GM23248 (cell line): Measurements from ENCODE around the gene MAG. TPM values are rescaled to one million over a fixed set of nuclear protein-coding genes. Genes with fewer than 3 reads are reported as not detected.

Experiments
- DNase-seq: peaks from one replicate; pipeline ENCODE4 v3.0.0-alpha.2; 2015
- H2AFZ ChIP-seq: fragments of 200-600 bp; sonication (generic); 2 replicates; pipeline ENCODE4 v1.6.1; 2016; ENCODE audit warnings: antibody characterized with exemption
- H3F3A ChIP-seq: fragments of 200-600 bp; sonication (generic); 2 replicates; pipeline ENCODE4 v1.6.1; 2016; ENCODE audit warnings: mild to moderate bottlenecking, antibody characterized with exemption, mixed run types; ENCODE audit not compliant: insufficient read depth
- H3K27ac ChIP-seq: fragments of 200-600 bp; sonication (generic); 2 replicates; pipeline ENCODE4 v1.5.1; 2016; ENCODE audit warnings: mild to moderate bottlenecking
- H3K27me3 ChIP-seq: fragments of 200-600 bp; sonication (generic); replicated peaks from 2 replicates; pipeline ENCODE4 v1.6.1; 2016; ENCODE audit warnings: mild to moderate bottlenecking; ENCODE audit not compliant: insufficient read depth
- H3K36me3 ChIP-seq: fragments of 200-600 bp; sonication (generic); 2 replicates; pipeline ENCODE4 v1.6.1; 2016; ENCODE audit warnings: low read depth, mild to moderate bottlenecking
- H3K4me1 ChIP-seq: fragments of 200-600 bp; sonication (generic); 2 replicates; pipeline ENCODE4 v1.6.1; 2016; ENCODE audit warnings: mild to moderate bottlenecking; ENCODE audit not compliant: insufficient read depth
- H3K4me2 ChIP-seq: fragments of 200-600 bp; sonication (generic); one replicate; pipeline ENCODE4 v1.6.1; 2016; ENCODE audit warnings: mild to moderate bottlenecking; ENCODE audit not compliant: unreplicated experiment
- H3K4me3 ChIP-seq: fragments of 200-600 bp; sonication (generic); 2 replicates; pipeline ENCODE4 v1.5.1; 2016; ENCODE audit warnings: mild to moderate bottlenecking
- H3K79me2 ChIP-seq: fragments of 200-600 bp; sonication (generic); 2 replicates; pipeline ENCODE4 v1.6.1; 2016; ENCODE audit warnings: mild to moderate bottlenecking; ENCODE audit not compliant: insufficient read depth
- H3K9ac ChIP-seq: fragments of 200-600 bp; sonication (generic); 2 replicates; pipeline ENCODE4 v1.6.1; 2016; ENCODE audit warnings: mild to moderate bottlenecking
- H3K9me2 ChIP-seq: fragments of 200-600 bp; sonication (generic); 2 replicates; pipeline ENCODE4 v1.6.1; 2016; ENCODE audit warnings: mixed run types, mild to moderate bottlenecking, moderate library complexity; ENCODE audit not compliant: insufficient read depth
- H3K9me3 ChIP-seq: fragments of 200-600 bp; sonication (generic); one replicate; pipeline ENCODE4 v1.6.1; 2017; ENCODE audit warnings: low read depth
- H4K20me1 ChIP-seq: fragments of 200-600 bp; sonication (generic); 2 replicates; pipeline ENCODE4 v1.6.0; 2016; ENCODE audit not compliant: insufficient read depth
- EZH2 ChIP-seq: fragments of 200-600 bp; sonication (generic); IDR thresholded peaks from 2 replicates; pipeline ENCODE4 v1.6.1; 2018; ENCODE audit warnings: antibody characterized with exemption, mild to moderate bottlenecking; ENCODE audit not compliant: insufficient read depth, poor library complexity, severe bottlenecking
- EZH2phosphoT487 ChIP-seq: fragments of 200-600 bp; sonication (generic); IDR thresholded peaks from 2 replicates; pipeline ENCODE4 v1.6.1; 2018; ENCODE audit warnings: antibody characterized with exemption, moderate library complexity, mild to moderate bottlenecking, low read depth; ENCODE audit not compliant: insufficient read depth
- WGBS, 2 experiments: methylation state at CpG; one replicate each; pipeline ENCODE4 v1.1.6; 2015 to 2017; ENCODE audit warnings: low lambda C conversion rate in 2 of 2, low coverage in 1 of 2; ENCODE audit errors: missing lambda C conversion rate in 2 of 2; 5-methylcytosine and 5-hydroxymethylcytosine counted together
- in situ Hi-C: fragments of 300-500 bp; cut with MboI; formaldehyde crosslinking; loops from 2 replicates; pipeline ENCODE4 v1.15.0; 2020
- polyA plus RNA-seq: library from polyadenylated mRNA; unstranded; fragments of >200 nt; fragmentation: Nextera tagmentation; extraction: Ambion mirVana; gene quantifications from 2 replicates; pipeline ENCODE4 v1.2.1, GENCODE V29; 2016
- total RNA-seq: library from RNA; depleted of rRNA; stranded (reverse); fragments of >200 nt; shearing (Covaris generic); gene quantifications from 2 replicates; pipeline ENCODE4 v1.2.3, GENCODE V29; 2014

The MAG gene
- total and polyA plus RNA-seq, 2 experiments from 2014 or later: not detected

GRCh38 chr19:35260694-35261304, 31.2 kb upstream of the MAG start:
- Histone ChIP-seq H3F3A (no peaks in the 10 kb centered on the region), H3K4me3 (no peak overlapping the region), H3K4me2 (no peak overlapping the region), H3K9me3 (no peaks in the 10 kb centered on the region), H3K9me2 (no peaks in the 10 kb centered on the region), H3K4me1 (no peaks in the 10 kb centered on the region), H3K9ac (no peak overlapping the region), H4K20me1 (no peaks in the 10 kb centered on the region), H3K27ac (no peak overlapping the region), H3K36me3 (no peaks in the 10 kb centered on the region), H2AFZ (no peak overlapping the region), H3K27me3 (peaks cover 9% of the 10 kb centered on the region; the same call in 1 of the 2 replicates), H3K79me2 (no peaks in the 10 kb centered on the region)
- TF ChIP-seq EZH2phosphoT487 (no peak), EZH2 (no peak)
- DNase-seq: no peak
- in situ Hi-C loops: no loop called here
- 40 to 46% methylated on average over 10 of the region's 10 CpGs for WGBS, 2 experiments

- H3F3A ChIP-seq: no peaks in the 10 kb centered on the region
- no peak for TF ChIP-seq EZH2phosphoT487
- no peak for TF ChIP-seq EZH2
- in situ Hi-C loops: no loop called here
- 0 out of 2 replicates have a peak, but pooled peaks cover 1% of the 10 kb centered on the region for H3K79me2 ChIP-seq
- no peak overlapping the region for H3K4me3 ChIP-seq
- H3K9me2 ChIP-seq: no peaks in the 10 kb centered on the region
- H3K4me2 ChIP-seq: no peak overlapping the region
- no peaks in the 10 kb centered on the region for H3K36me3 ChIP-seq
- no peak for DNase-seq
- H2AFZ ChIP-seq: no peak overlapping the region
- no peaks in the 10 kb centered on the region for H4K20me1 ChIP-seq
- H3K9ac ChIP-seq: no peak overlapping the region
- 47 to 51% methylated on average over 12 of the region's 12 CpGs for WGBS, 2 experiments
- H3K9me3 ChIP-seq: no peaks in the 10 kb centered on the region
- H3K27me3 ChIP-seq: peaks cover 9% of the 10 kb centered on the region; the same call in 1 of the 2 replicates
- no peaks in the 10 kb centered on the region for H3K4me1 ChIP-seq
- H3K27ac ChIP-seq: no peak overlapping the region
Measured at GRCh38 chr19:35261356-35262100, 30.4 kb upstream of the MAG start.

GRCh38 chr19:35262101-35262761, 29.7 kb upstream of the MAG start:
- Histone ChIP-seq H3K9me3 (no peaks in the 10 kb centered on the region), H3K27ac (no peak overlapping the region), H3K9me2 (no peaks in the 10 kb centered on the region), H3K36me3 (no peaks in the 10 kb centered on the region), H3K27me3 (peaks cover 9% of the 10 kb centered on the region; the same call in 1 of the 2 replicates), H3F3A (no peaks in the 10 kb centered on the region), H3K9ac (no peak overlapping the region), H3K79me2 (peaks cover 5% of the 10 kb centered on the region), H4K20me1 (no peaks in the 10 kb centered on the region), H3K4me3 (no peak overlapping the region), H2AFZ (no peak overlapping the region), H3K4me1 (no peaks in the 10 kb centered on the region), H3K4me2 (no peak overlapping the region)
- in situ Hi-C loops: no loop called here
- WGBS, 2 experiments: 35 to 38% methylated on average over 16 to 17 of the region's 17 CpGs
- no peak for DNase-seq
- no peak for TF ChIP-seq EZH2
- no peak for TF ChIP-seq EZH2phosphoT487

- H3K4me3 ChIP-seq: no peak overlapping the region
- H3K4me2 ChIP-seq: no peak overlapping the region
- H3K9me3 ChIP-seq: no peaks in the 10 kb centered on the region
- H3K9ac ChIP-seq: no peak overlapping the region
- no peak overlapping the region for H3K27ac ChIP-seq
- in situ Hi-C loops: no loop called here
- no peaks in the 10 kb centered on the region for H3K9me2 ChIP-seq
- peaks cover 9% of the 10 kb centered on the region; the same call in 1 of the 2 replicates for H3K27me3 ChIP-seq
- H4K20me1 ChIP-seq: no peaks in the 10 kb centered on the region
- TF ChIP-seq EZH2phosphoT487 (no peak), EZH2 (no peak)
- 58 to 59% methylated on average over 7 of the region's 7 CpGs for WGBS, 2 experiments
- peaks cover 11% of the 10 kb centered on the region for H3K79me2 ChIP-seq
- no peak overlapping the region for H2AFZ ChIP-seq
- H3K4me1 ChIP-seq: no peaks in the 10 kb centered on the region
- H3K36me3 ChIP-seq: no peaks in the 10 kb centered on the region
- no peaks in the 10 kb centered on the region for H3F3A ChIP-seq
- no peak for DNase-seq
Measured at GRCh38 chr19:35264268-35265125, 27.5 kb upstream of the MAG start.
